ENCODE data around the gene LPIN1.

DNA sequence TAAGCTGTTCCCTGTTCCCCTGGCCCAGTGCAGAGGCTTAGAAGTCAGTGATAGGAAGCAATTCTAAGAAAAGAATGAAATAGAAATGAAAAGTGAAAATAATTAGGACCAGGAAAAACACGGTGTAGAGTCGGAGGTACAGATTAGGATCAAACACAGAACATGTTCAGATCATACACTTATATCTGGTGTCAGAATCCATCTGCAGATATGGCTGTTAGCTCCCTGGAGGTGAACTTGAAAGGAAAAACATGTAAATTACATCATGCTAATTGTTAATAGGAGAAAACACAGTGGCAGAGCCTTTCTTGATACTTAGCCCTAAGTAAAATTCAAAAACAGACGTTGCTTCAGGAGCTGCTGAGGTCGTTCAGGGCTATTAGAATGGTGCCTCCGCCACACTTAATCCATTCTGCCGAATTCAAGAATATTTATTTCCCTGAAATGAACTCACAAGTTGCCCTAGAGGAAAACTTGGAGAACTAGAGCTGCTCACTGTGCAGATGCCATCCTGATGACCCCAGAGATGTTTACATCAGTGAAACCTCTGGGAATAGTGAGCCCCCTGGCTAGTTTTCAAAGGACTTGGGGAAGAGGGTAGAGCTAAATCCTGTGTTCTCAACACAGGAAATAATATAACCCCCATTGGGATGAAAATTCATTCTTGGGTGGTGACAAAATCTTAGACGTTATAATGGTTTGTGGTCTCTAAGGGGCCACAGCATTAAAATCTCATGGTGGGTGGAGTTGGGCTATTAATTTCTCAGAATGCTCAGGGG is 27.5 kb downstream of the LPIN1 start:
- TF ChIP-seq, protein P1, sequence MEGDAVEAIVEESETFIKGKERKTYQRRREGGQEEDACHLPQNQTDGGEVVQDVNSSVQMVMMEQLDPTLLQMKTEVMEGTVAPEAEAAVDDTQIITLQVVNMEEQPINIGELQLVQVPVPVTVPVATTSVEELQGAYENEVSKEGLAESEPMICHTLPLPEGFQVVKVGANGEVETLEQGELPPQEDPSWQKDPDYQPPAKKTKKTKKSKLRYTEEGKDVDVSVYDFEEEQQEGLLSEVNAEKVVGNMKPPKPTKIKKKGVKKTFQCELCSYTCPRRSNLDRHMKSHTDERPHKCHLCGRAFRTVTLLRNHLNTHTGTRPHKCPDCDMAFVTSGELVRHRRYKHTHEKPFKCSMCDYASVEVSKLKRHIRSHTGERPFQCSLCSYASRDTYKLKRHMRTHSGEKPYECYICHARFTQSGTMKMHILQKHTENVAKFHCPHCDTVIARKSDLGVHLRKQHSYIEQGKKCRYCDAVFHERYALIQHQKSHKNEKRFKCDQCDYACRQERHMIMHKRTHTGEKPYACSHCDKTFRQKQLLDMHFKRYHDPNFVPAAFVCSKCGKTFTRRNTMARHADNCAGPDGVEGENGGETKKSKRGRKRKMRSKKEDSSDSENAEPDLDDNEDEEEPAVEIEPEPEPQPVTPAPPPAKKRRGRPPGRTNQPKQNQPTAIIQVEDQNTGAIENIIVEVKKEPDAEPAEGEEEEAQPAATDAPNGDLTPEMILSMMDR (conservative IDR thresholded peaks at IDR 0.05 in 1 of 2, IDR thresholded peaks at IDR 0.05 in 1 of 2; ENCODE audit: extremely low read depth in 1 of 2, insufficient read depth in 1 of 2, low read depth in 1 of 2, low read length in 2 of 2) = no peak
- TF ChIP-seq EZH2 (IDR thresholded peaks at IDR 0.05; ENCODE audit: borderline replicate concordance, low read length) = no peak

All from mammary epithelial cell (primary cell).